GM21381 (cell line): ENCODE results near the gene SHISA7.

Source experiments
- ATAC-seq: cut with Tn5 transposase; IDR thresholded peaks from one replicate; pipeline ENCODE4 v1.9.1; 2021; ENCODE audit warnings: mild to moderate bottlenecking, moderate library complexity; ENCODE audit not compliant: unreplicated experiment

SHISA7 gene

GRCh38 chr19:55464039-55464661 lies 21.1 kb upstream of the SHISA7 start:
- no peak for ATAC-seq

- ATAC-seq, result no peak
Measured at GRCh38 chr19:55463583-55464031, 20.5 kb upstream of the SHISA7 start.

- ATAC-seq, result no peak
Measured at GRCh38 chr19:55462722-55463121, 19.6 kb upstream of the SHISA7 start.

GRCh38 chr19:55461974-55462626 lies 19.0 kb upstream of the SHISA7 start:
- no peak for ATAC-seq

- ATAC-seq, result peak; percentile 92
Measured at GRCh38 chr19:55461259-55461973, 18.3 kb upstream of the SHISA7 start, which contains the start of gene ISOC2. ISOC2 (minus strand) TSS chr19:55461642; CDS start chr19:55456486, 5,156 bp downstream.

- no peak for ATAC-seq
Measured at GRCh38 chr19:55460670-55461258, 17.7 kb upstream of the SHISA7 start.

GRCh38 chr19:55459950-55460657 lies 17.0 kb upstream of the SHISA7 start:
- no peak for ATAC-seq

GRCh38 chr19:55459551-55459949 lies 16.4 kb upstream of the SHISA7 start:
- ATAC-seq, result no peak

- no peak for ATAC-seq
Measured at GRCh38 chr19:55457683-55458457, 14.8 kb upstream of the SHISA7 start.

GRCh38 chr19:55456347-55456746 lies 13.2 kb upstream of the SHISA7 start:
- no peak for ATAC-seq

GRCh38 chr19:55455576-55456235 lies 12.6 kb upstream of the SHISA7 start:
- no peak for ATAC-seq

- no peak for ATAC-seq
Measured at GRCh38 chr19:55454787-55455243, 11.7 kb upstream of the SHISA7 start.

GRCh38 chr19:55453511-55454260 lies 10.6 kb upstream of the SHISA7 start:
- no peak for ATAC-seq

- ATAC-seq, result no peak
Measured at GRCh38 chr19:55452749-55453346, 9.7 kb upstream of the SHISA7 start.

GRCh38 chr19:55451965-55452748 lies 9.1 kb upstream of the SHISA7 start:
- no peak for ATAC-seq

GRCh38 chr19:55451163-55451964 lies 8.3 kb upstream of the SHISA7 start:
- no peak for ATAC-seq

- ATAC-seq, result no peak
Measured at GRCh38 chr19:55449469-55449868, 6.4 kb upstream of the SHISA7 start.
